IMR-90 (cell line): ENCODE results near the gene RAB42. TPM values are rescaled to one million over a fixed set of nuclear protein-coding genes. Genes with fewer than 3 reads are reported as not detected.

Source experiments
- ATAC-seq: fragments of 200-7000 bp; cut with Tn5 transposase; 2 replicates; pipeline ENCODE4 v1.9.1; 2020; ENCODE audit warnings: low read depth, mild to moderate bottlenecking, moderate library complexity
- BruUV-seq: library from RNA; stranded (reverse); fragments of 400-500 nt; replicated peaks from 2 replicates; lab custom pipeline; 2021; lab: Mats Ljungman, UMichigan
- CTCF ChIA-PET: fragments of 300-600 bp; formaldehyde crosslinking; extraction: SDS; loops from one replicate; lab custom pipeline; 2021; ENCODE audit warnings: antibody characterized with exemption; lab: Yijun Ruan, JAX
- POLR2A ChIA-PET: fragments of 300-600 bp; sonication (Branson Sonifier 250); formaldehyde crosslinking; loops from one replicate; lab custom pipeline; 2022; ENCODE audit warnings: antibody characterized with exemption; ENCODE audit not compliant: unreplicated experiment; lab: Charles Lee
- DNase-seq: peaks from one replicate; pipeline ENCODE4 v3.0.0; 2013
- H2AFZ ChIP-seq: replicated peaks from 2 replicates; pipeline ENCODE3; 2013; ENCODE audit warnings: low read length, mild to moderate bottlenecking; ENCODE audit not compliant: poor library complexity
- H2AK5ac ChIP-seq: 2 replicates; pipeline ENCODE4 v1.6.1; 2013; ENCODE audit warnings: low read depth, low read length, inconsistent platforms
- H2AK9ac ChIP-seq: replicated peaks from 2 replicates; pipeline ENCODE3; 2013; ENCODE audit warnings: mild to moderate bottlenecking, low read depth, low read length, moderate library complexity; ENCODE audit not compliant: poor library complexity
- H2BK120ac ChIP-seq: 2 replicates; pipeline ENCODE4 v1.6.1; 2013; ENCODE audit warnings: low read depth, low read length, inconsistent platforms
- H2BK15ac ChIP-seq: 3 replicates; pipeline ENCODE4 v1.6.1; 2013; ENCODE audit warnings: low read depth, low read length, inconsistent platforms
- H2BK20ac ChIP-seq: 2 replicates; pipeline ENCODE4 v1.6.1; 2013; ENCODE audit warnings: low read depth, mild to moderate bottlenecking, inconsistent platforms, low read length, moderate library complexity
- H2BK5ac ChIP-seq: 2 replicates; pipeline ENCODE4 v1.6.1; 2013; ENCODE audit warnings: mild to moderate bottlenecking, low read depth, low read length, inconsistent platforms; ENCODE audit not compliant: poor library complexity, severe bottlenecking
- H3K14ac ChIP-seq: replicated peaks from 2 replicates; pipeline ENCODE4 v1.6.1; 2013; ENCODE audit warnings: low read depth, low read length, inconsistent platforms
- H3K18ac ChIP-seq: 2 replicates; pipeline ENCODE4 v1.6.1; 2013; ENCODE audit warnings: low read depth, low read length, control low read depth
- H3K23ac ChIP-seq: 2 replicates; pipeline ENCODE4 v1.6.1; 2013; ENCODE audit warnings: low read depth, low read length, inconsistent platforms
- H3K27ac ChIP-seq: 2 replicates; pipeline ENCODE4 v1.5.1; 2013; ENCODE audit warnings: mild to moderate bottlenecking, control low read depth, low read length; ENCODE audit not compliant: insufficient read depth
- H3K27me3 ChIP-seq: 2 replicates; pipeline ENCODE4 v1.6.1; 2013; ENCODE audit warnings: low read length; ENCODE audit not compliant: control insufficient read depth, insufficient read depth
- H3K36me3 ChIP-seq: 2 replicates; pipeline ENCODE4 v1.6.1; 2013; ENCODE audit warnings: low read length, mixed read lengths; ENCODE audit not compliant: control insufficient read depth, insufficient read depth
- H3K4ac ChIP-seq: 2 replicates; pipeline ENCODE4 v1.6.1; 2013; ENCODE audit warnings: low read depth, low read length, inconsistent platforms
- H3K4me1 ChIP-seq: 2 replicates; pipeline ENCODE4 v1.6.1; 2013; ENCODE audit warnings: low read length, mixed read lengths; ENCODE audit not compliant: control insufficient read depth, insufficient read depth
- H3K4me2 ChIP-seq: 2 replicates; pipeline ENCODE4 v1.6.1; 2013; ENCODE audit warnings: low read depth, mild to moderate bottlenecking, control low read depth, low read length, moderate library complexity
- H3K4me3 ChIP-seq: 2 replicates; pipeline ENCODE4 v1.5.1; 2013; ENCODE audit warnings: low read depth, mild to moderate bottlenecking, control low read depth, low read length, moderate library complexity; ENCODE audit not compliant: insufficient read depth
- H3K56ac ChIP-seq: 2 replicates; pipeline ENCODE4 v1.6.1; 2013; ENCODE audit warnings: low read length, inconsistent platforms; ENCODE audit not compliant: insufficient read depth; ENCODE audit errors: extremely low read depth
- H3K79me1 ChIP-seq, 2 experiments: 2 replicates each; pipeline ENCODE4 v1.6.1; 2013; ENCODE audit warnings: low read length in 2 of 2, inconsistent platforms in 1 of 2, low read depth in 1 of 2
- H3K9ac ChIP-seq: 2 replicates; pipeline ENCODE4 v1.6.1; 2013; ENCODE audit warnings: low read depth, low read length, control low read depth
- H3K9me1 ChIP-seq: 2 replicates; pipeline ENCODE4 v1.6.1; 2013; ENCODE audit warnings: low read length, inconsistent platforms; ENCODE audit not compliant: insufficient read depth
- H3K9me3 ChIP-seq: 2 replicates; pipeline ENCODE4 v1.6.1; 2013; ENCODE audit warnings: low read length; ENCODE audit not compliant: control insufficient read depth, insufficient read depth
- H4K20me1 ChIP-seq: 2 replicates; pipeline ENCODE4 v1.6.1; 2013; ENCODE audit warnings: low read length, inconsistent platforms; ENCODE audit not compliant: insufficient read depth
- H4K5ac ChIP-seq: 2 replicates; pipeline ENCODE4 v1.6.1; 2013; ENCODE audit warnings: mild to moderate bottlenecking, low read depth, low read length, control low read depth
- H4K8ac ChIP-seq, 2 experiments: 2 replicates each; pipeline ENCODE4 v1.6.1; 2013; ENCODE audit warnings: low read depth in 2 of 2, low read length in 2 of 2, control low read depth in 1 of 2, inconsistent platforms in 1 of 2
- H4K91ac ChIP-seq: 2 replicates; pipeline ENCODE4 v1.6.1; 2013; ENCODE audit warnings: low read depth, low read length, inconsistent platforms; ENCODE audit not compliant: insufficient read depth
- BHLHE40 ChIP-seq: fragments of 150-350 bp; IDR thresholded peaks from 2 replicates; pipeline ENCODE4 v1.6.1; 2016; ENCODE audit warnings: mild to moderate bottlenecking, low read depth, low read length
- CEBPB ChIP-seq: IDR thresholded peaks from 2 replicates; pipeline ENCODE4 v1.6.1; 2012; ENCODE audit warnings: low read depth, low read length, improper control_type of control experiment
- CHD1 ChIP-seq: IDR thresholded peaks from 2 replicates; pipeline ENCODE4 v1.6.1; 2012; ENCODE audit warnings: low read depth, low read length, improper control_type of control experiment
- CTCF ChIP-seq: conservative IDR thresholded peaks from 2 replicates; pipeline ENCODE4 v1.5.1; 2012; ENCODE audit warnings: mild to moderate bottlenecking, low read depth, low read length, improper control_type of control experiment
- FOS ChIP-seq: fragments of 150-350 bp; IDR thresholded peaks from 2 replicates; pipeline ENCODE4 v1.6.1; 2016; ENCODE audit warnings: low read depth, low read length
- MAZ ChIP-seq: IDR thresholded peaks from 2 replicates; pipeline ENCODE4 v1.6.1; 2012; ENCODE audit warnings: low read depth, mild to moderate bottlenecking, low read length, improper control_type of control experiment, moderate library complexity, borderline replicate concordance
- MXI1 ChIP-seq: IDR thresholded peaks from 2 replicates; pipeline ENCODE4 v1.6.1; 2012; ENCODE audit warnings: low read depth, mild to moderate bottlenecking, low read length, moderate library complexity, borderline replicate concordance
- NFE2L2 ChIP-seq: fragments of 150-350 bp; IDR thresholded peaks from 2 replicates; pipeline ENCODE4 v1.6.1; 2016; ENCODE audit warnings: low read depth, mild to moderate bottlenecking, low read length
- POLR2A ChIP-seq: IDR thresholded peaks from 2 replicates; pipeline ENCODE4 v1.6.1; 2012; ENCODE audit warnings: mild to moderate bottlenecking, low read depth, low read length
- RAD21 ChIP-seq: IDR thresholded peaks from 2 replicates; pipeline ENCODE4 v1.6.1; 2012; ENCODE audit warnings: low read length, improper control_type of control experiment
- RCOR1 ChIP-seq: IDR thresholded peaks from 2 replicates; pipeline ENCODE4 v1.6.1; 2012; ENCODE audit warnings: mild to moderate bottlenecking, low read length, improper control_type of control experiment; ENCODE audit not compliant: insufficient replicate concordance
- RFX5 ChIP-seq: IDR thresholded peaks from 2 replicates; pipeline ENCODE4 v1.8.0; 2012; ENCODE audit warnings: low read depth, mild to moderate bottlenecking, low read length, moderate library complexity
- SMC3 ChIP-seq: fragments of 150-350 bp; IDR thresholded peaks from 2 replicates; pipeline ENCODE4 v1.6.1; 2016; ENCODE audit warnings: low read depth, mild to moderate bottlenecking, antibody characterized with exemption, low read length, moderate library complexity
- USF2 ChIP-seq: fragments of 150-350 bp; IDR thresholded peaks from 2 replicates; pipeline ENCODE4 v1.6.1; 2017; ENCODE audit warnings: mild to moderate bottlenecking, antibody characterized with exemption, low read length, low read depth
- WGBS, 2 experiments: methylation state at CpG; one replicate each; pipeline versions ENCODE4 v1.1.5 to v1.1.7; 2013; ENCODE audit warnings: missing lambda C conversion rate in 2 of 2; ENCODE audit not compliant: insufficient read length in 1 of 2; ENCODE audit errors: extremely low coverage in 2 of 2; 5-methylcytosine and 5-hydroxymethylcytosine counted together
- dilution Hi-C: fragments of 300-500 bp; cut with HindIII; formaldehyde crosslinking; loops from one replicate; pipeline ENCODE4 v1.14.3; 2018; ENCODE audit warnings: low sequenced_read_pairs; ENCODE audit not compliant: unreplicated experiment
- in situ Hi-C: fragments of 300-500 bp; cut with MboI; formaldehyde crosslinking; loops from 3 replicates; pipeline ENCODE4 v1.14.3; 2019; ENCODE audit warnings: low sequenced_read_pairs, inconsistent platforms, mixed read lengths
- intact Hi-C: fragments of 100-400 bp; cut with micrococcal nuclease; formaldehyde crosslinking; loops from 2 replicates; pipeline ENCODE4 v1.10.0; 2022
- polyA plus RNA-seq, 3 experiments: library from polyadenylated mRNA; depleted of rRNA; stranded (reverse); fragments of >200 nt; gene quantifications; 2 replicates each; pipeline ENCODE4 v1.2.3, GENCODE V29; 2012; ENCODE audit warnings: low replicate concordance in 1 of 3
- total RNA-seq: library from RNA; depleted of rRNA; stranded (reverse); fragments of >200 nt; gene quantifications from 2 replicates; pipeline ENCODE4 v1.2.3, GENCODE V29; 2012

The RAB42 gene
- total and polyA plus RNA-seq, 2 of the 4 experiments (the other 2 are of a cell fraction), result 0.77 to 0.90 TPM

GRCh38 chr1:28642847-28643635 is 51.0 kb downstream of the RAB42 start, which contains the start of gene TAF12 (continued):
- TF ChIP-seq NFE2L2 (no peak), RCOR1 (no peak), RAD21 (peak; percentile 44)

GRCh38 chr1:28644494-28644893 is 52.4 kb downstream of the RAB42 start:
- Histone ChIP-seq H3K4ac (peak overlapping the region; percentile 24; the same call in 1 of the 2 replicates), H3K4me1 (peaks cover 1% of the 10 kb centered on the region), H2AK9ac (no peak overlapping the region), H3K79me1 (peaks cover 18 to 39% of the 10 kb centered on the region in 2 experiments), H3K4me3 (no peak overlapping the region), H4K20me1 (peaks cover 4% of the 10 kb centered on the region; the same call in 1 of the 2 replicates), H3K27me3 (no peaks in the 10 kb centered on the region), H2AK5ac (peak overlapping the region; percentile 47; the same call in 1 of the 2 replicates), H2BK120ac (no peak overlapping the region), H3K18ac (no peak overlapping the region), H3K23ac (no peak overlapping the region), H3K9ac (no peak overlapping the region), H4K91ac (no peak overlapping the region), H3K14ac (no peak overlapping the region), H3K36me3 (no peaks in the 10 kb centered on the region), H2BK5ac (no peak overlapping the region), H3K56ac (no peak overlapping the region), H3K9me1 (peaks cover 5% of the 10 kb centered on the region; the same call in 1 of the 2 replicates), H2BK20ac (peak overlapping the region; percentile 28; the same call in 1 of the 2 replicates), H2AFZ (no peak overlapping the region), H4K5ac (no peak overlapping the region), H4K8ac (peak overlapping the region in 1 of 2 experiments; percentile 41; a peak in 1 of 4 replicates), H3K4me2 (no peak overlapping the region), H3K9me3 (no peaks in the 10 kb centered on the region), H3K27ac (no peak overlapping the region), H2BK15ac (peak overlapping the region; percentile 15; the same call in 1 of the 3 replicates)
- dilution Hi-C loops, result no loop called here
- ATAC-seq, result no peak
- DNase-seq, result no peak
- CTCF ChIA-PET, result interaction anchor here (1.5 kb wide), 1 partner anchor 42 kb away, joined by 3 read pairs; no protein-coding TSS in a partner anchor
- POLR2A ChIA-PET, result no interaction called here
- no TSS peak for BruUV-seq
- intact Hi-C loops, result loop anchor here (10.0 kb wide), 2 partner anchors 390 to 550 kb away; no protein-coding TSS in a partner anchor
- in situ Hi-C loops, result no loop called here
- WGBS, 2 experiments, result no CpG with 5 or more reads among the region's 3 CpGs
- TF ChIP-seq MAZ (no peak), USF2 (no peak), BHLHE40 (no peak), RCOR1 (no peak), SMC3 (no peak), RAD21 (no peak), MXI1 (no peak), RFX5 (no peak), POLR2A (no peak), CHD1 (no peak), FOS (no peak), CEBPB (no peak), CTCF (no peak)
